ENCODE measurements around the gene SLC22A2.
"Not testable (repeated sequence)": the region's sequence is repeated elsewhere in the genome, so short reads cannot be mapped to it uniquely, and the experiment has no call there.

Gene SLC22A2

DNA sequence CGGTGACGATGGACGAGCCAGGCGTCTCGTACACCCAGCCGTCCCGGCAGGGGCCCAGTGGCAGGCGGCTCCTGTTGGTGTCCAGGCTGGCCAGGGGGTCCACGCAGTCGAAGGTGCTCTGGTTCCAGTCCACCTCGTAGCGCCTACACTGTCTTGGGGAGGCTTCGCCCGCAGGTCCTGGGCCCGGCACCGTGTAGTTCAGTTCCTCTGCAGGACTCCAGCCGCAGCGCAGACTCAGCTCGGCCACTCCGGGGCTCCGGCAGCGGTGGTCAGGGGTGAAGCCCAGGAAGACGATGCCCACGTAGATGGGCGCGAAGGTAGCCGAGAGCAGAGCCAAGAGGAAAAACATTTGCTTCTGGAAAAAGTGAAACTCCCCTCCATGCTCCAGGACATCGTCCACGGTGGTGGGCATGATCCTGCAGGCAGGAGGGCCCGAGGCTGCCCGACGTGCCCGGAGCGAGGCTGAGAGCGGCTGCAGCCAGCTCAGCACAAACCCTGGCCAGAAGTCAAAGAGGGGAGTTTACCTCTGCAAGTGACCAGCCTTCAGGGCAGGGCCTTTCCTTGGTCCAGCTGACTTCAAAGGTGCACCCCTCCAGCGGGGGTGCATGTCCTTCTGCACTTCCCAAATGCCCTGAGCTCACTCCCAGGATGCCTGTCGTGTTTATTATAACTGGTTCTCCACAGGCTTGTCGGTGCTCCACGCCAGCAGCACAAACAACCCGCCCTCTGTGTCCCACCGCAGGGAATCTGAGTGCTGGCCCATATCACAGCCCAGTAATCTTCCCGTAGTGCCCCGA is at the start of gene SLC22A2:
TSS of gene SLC22A2 (minus strand) at position 476 of the 797 bp plus-strand sequence. CDS start at position 412, 64 bp downstream.
- no peak for FAIRE-seq

DNA sequence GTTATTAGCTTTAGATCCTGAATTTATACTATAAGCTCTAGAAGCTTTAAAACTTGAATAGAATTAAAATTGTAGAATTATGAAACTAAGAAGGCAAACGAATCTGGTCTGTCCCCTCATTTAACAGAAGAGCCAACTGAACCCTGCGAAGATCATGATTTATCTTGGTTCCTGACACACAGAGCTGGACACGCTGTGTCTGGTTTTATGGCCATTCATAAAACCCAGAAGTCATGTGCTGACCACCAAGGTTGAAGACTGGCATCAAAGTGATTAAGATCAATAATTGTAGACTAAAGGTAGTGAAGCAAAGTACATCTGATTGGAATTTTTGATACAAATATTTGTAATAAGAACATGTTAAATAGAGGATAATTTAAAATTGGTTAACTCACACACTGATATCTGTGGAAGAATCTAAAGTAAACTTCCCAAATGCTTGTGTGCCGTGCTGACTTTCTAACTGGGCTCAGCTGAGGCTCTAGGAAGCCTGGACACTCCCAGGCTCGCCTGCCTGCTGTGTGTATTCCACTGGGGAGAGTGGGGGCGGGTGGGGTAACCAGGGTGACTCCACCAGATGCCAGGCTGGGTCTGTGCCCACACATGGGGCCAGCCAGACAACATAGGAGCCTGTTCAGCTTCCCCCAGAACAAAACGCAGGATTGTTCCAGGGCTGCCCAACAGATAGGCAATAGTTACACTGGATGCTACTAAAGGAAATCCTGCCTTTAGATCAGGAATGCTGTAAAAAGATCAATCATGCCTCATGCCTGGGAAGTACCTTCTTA is 47.5 kb upstream of the SLC22A2 start:
- FAIRE-seq, result no peak

DNA sequence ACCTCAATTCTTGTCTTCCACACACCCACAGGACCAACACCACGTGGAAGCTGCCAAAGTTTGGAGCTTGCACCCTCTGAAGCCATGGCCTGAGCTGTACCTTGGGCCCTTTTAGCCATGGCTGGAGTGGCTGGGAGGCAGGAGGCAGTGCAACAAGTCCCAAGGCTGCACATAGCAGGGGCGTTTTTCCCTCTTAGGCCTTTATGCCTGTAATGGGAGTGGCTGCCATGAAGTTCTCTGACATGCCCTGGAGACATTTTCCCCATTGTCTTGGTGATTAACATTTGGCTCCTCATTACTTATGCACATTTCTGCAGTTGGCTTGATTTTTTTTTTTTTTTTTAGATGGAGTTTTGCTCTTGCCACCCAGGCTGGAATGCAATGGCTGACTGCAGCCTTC is 45.2 kb upstream of the SLC22A2 start:
- no peak for FAIRE-seq

DNA sequence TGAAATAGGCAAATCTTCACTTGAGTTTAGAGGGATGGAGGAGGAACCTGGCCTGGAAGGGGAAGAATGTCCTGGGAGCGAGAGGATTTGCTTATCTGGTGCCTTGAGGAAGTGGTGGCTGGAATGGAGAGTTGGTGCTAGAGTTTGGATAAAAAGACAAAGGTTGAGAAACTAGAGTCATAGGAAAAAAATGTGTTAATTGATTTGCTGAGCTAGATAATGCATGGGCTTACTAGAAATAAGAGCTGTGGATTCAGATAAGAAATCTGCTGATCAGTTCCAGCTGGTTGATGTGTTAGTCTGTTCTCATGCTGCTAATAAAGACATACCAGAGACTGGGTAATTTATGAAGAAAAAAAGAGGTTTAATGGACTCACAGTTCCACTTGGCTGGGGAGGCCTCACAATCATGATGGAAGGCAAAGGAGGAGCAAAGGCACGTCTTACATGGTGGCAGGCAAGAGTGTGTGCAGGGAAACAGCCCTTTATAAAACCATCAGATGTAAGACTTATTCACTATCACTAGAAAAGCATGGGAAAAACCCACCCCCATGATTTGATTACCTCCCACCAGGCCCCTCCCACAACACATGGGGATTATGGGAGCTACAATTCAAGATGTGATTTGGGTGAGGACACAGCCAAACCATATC is 43.9 kb upstream of the SLC22A2 start:
- not testable (repeated sequence) for FAIRE-seq

DNA sequence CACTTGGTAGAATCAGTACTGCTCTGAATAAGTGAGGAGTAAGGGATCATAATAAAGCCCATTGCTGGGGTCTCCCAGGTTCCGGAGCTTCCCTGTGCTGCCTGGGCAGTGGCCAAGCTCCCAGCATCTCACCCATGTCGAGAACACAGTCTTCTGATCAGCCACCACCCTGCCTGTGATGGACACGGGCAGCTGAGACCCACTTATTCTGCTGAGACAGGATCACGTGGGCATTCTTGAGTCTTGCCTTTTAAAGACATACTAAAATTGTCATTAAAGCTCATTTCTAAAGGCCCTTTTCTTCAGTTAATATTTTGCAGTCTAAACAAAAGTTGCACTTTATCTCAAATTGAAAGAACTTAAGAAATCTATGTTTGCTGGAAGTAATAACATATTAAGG is 42.7 kb upstream of the SLC22A2 start:
- no peak for FAIRE-seq

DNA sequence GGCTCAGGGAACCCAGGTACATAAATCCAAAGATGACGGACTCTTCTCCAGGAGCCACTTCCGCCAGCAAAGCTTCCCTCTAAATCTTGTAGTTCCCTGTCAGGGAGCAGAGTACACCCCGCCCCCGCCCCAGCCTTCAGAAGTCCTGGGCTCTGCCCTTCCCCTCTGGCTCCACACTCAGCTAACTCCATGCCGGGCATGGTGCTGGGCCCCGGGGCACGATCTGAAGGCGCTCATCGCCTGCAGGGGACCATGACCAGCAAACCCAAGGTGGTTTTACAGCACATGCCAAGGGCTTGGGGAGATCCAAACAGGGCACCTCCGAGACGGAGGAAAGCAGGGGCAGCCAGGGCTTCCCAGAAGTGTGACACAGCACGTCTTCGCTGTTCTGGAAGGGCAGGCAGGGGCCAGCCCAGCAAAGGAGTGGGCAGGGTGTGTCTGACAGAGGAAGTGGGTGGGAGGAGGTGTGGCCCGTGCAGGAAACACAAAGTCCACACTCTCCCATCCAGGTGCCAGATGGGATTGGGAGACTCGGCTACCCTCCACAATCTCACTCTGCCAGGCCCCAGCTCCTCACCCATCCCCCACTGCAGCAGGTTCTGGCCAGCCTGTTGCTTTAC is 41.6 kb upstream of the SLC22A2 start:
- FAIRE-seq, result no peak

DNA sequence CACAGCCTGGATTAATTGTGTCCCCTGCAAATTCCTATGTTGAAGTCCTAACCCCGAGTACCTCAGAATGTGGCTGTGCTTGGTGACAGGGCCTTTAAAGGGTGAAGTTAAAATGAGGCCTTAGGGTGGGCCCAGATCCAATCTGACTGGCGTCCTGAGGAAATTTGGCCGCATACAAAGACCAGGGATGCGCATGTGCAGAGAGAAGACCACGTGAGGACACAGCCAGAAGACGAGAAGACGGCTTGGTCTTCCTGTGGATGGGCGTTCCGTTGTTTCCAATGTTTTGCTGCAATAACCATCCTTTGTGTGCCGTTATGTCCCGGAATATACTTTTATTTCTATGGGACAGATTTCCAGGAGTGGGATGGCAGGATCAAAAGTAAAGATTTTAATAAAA is 40.9 kb upstream of the SLC22A2 start:
- no peak for FAIRE-seq

DNA sequence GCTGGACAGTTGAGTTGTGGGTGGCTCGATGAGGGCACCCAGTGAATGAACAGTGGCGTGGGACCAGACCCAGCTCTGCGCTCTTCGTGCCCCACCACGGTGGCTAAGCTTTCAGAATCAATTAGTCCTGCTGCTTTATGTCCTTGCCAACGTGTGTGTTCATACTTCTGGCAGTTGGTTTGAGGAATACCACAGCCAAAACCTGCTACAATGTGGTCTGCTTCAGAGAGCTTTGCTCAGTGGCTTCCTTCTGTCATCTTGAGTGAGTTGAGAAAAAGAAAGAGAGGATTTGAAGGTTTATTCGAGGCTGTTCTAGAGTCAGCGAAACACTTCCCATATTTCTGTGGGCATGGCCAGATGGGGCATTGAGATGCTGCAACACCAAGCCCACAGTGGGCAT is 39.5 kb upstream of the SLC22A2 start:
- no peak for FAIRE-seq

DNA sequence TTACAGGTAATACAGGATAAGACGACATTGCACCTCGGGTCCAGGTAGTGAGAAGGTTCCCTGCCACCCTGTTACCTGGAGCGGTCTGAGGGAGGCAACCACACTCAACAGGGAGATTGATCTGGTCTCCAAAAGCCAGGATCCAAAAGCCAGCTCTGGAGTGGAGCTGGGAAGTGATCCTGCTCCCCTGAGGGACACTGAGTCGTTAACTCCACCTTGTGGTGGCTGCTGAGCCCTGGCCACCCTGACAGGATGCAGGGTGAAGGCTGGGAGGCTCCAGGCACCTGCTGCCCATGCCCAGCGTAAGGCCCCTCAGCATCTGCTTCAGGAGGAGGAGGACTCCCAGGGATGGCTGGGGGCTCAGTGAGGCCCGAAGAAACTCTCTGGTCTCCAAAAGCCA is 38.7 kb upstream of the SLC22A2 start:
- no peak for FAIRE-seq

DNA sequence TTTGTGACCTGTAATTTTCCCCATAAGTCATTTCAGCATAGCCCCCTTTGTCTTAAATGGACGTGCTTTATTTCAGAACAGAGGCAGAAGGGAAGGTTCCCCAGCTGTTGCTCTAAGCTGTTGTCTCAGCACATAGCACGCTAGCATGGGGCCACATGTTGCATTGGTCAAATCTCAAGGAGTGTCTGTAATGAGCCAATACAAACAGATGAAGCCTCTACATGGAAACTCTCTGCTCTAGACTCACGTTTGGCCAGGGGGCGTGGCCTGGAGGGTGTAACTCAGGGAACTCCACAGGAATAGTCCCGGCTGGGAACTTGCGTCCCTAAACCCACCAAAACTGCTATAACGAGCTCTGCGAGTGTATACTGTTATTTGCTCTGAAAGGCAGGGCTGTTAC is 35.2 kb upstream of the SLC22A2 start:
- FAIRE-seq, result no peak

DNA sequence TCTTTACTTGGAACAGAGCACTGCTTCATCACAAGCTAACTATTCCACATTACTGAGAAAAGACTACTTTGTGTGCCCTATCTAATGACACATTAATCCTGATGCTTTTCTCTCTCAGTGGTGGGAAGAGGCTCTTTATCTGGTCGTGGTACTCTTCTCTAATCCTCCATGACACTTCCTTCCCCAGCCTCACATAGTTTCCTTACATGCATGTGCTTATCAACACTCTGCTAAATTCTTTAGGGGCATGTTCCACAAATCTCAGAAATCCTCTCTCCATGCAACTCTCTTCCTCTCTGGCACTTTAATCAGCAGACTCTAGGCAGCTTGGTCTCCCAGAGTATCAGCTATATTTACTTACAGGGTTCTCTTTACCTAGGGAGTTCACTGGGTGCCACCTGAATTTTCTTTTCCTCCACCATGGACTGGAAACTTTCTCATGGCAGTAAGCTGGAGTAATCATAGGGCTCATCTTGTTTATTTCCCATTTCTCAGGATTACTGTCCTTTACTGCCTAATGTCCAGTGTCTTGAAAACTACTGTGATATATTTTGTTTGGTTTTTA is 27.0 kb upstream of the SLC22A2 start:
- FAIRE-seq, result no peak

DNA sequence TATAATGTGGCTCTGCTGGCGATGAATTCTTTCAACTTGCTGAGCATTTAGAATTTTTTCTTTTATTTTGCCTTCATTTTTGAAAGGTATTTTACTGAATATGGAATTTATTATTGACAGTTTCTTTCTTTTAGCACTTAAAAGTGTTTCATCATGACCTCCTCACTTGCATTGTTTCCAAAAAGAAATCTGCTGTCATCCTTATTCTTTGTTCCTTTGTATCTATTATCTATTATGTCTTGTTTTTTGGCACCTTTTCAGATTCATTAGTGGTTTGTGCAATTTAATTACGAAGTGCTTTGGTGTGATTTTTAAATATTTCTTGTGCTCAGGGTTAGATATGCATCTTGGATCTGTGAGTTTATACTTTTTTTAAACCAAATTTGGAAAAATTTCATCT is 26.0 kb upstream of the SLC22A2 start:
- FAIRE-seq, result no peak

DNA sequence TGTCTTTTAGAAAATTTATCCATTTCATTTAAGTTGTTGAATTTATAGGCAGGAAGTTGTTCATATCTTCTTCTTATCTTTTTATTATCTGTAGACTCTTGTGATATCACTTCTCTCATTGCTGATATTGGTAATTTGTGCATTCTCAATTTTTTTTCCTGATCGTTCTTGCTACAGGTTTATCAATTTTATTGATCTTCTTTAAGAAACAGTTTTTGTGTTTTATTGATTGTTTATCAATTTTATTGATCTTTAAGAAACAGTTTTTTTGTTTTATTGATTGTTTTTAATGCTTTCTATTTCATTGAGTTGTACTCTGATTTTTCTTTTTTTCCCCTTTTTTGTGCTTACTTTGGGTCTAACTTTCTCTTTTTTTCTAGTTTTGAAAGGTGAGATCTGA is 23.8 kb upstream of the SLC22A2 start:
- FAIRE-seq, result no peak

DNA sequence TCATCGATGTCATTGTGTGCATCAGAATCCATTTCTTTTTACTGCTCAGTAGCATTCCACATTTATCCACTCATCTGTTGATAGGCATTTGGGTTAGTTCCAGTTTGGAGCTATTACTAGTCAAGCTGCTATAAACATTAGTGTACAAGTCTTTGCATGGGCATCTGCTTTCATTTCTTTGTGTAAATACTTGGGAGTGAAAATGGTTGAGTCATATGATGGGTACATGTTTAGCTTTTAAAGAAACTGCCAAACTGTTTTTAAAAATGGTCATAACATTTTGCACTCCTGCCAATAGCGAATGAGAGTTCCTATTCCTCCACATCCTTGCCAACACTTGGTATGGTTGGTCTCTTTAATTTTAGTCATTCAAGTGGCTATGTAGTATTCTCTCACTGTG is 21.2 kb upstream of the SLC22A2 start:
- FAIRE-seq, result no peak

DNA sequence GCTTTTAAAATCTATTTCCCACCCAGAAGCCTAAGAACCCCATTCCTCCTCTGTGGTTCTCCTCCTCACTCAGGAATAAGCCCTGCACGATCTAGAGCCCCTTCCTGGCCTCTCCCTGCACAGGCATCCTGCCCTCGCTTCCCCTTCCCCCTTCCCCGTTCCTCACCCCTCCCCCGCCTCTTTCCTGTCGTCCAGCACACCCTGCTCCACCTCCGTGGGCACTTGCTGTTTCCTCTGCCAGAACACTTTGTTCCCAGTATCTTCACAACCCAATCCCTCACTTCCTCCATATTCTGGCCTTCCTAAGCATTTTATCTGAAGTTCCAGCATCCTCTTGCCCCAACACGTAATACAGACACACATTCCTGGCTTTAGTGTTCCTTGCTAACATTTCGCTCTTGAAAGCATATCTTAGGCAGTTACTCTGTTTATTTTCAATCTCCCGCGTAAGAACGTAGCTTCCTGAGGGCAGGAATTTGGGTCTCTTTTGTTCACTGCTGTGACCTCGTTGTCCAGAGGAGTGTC is 20.2 kb upstream of the SLC22A2 start:
- no peak for FAIRE-seq

DNA sequence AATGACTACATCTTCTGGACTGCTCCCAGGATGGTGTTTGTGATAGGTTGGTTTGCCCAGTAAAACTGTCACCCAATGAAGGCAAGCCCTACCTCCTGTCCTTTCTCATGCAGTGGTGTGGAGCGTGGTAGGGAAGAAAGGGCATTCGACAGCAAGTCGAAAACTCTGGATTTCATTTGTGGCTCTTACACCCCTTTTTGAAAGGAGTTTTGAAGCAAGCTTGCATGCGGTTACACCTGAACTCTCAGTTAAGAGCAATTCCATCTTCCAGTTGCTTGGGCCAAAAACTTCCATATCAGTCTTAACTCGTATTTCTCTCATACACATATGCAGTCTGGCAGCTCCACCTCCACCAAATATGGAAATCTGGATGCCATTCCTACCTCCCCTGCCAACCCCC is 19.7 kb upstream of the SLC22A2 start:
- FAIRE-seq, result no peak

DNA sequence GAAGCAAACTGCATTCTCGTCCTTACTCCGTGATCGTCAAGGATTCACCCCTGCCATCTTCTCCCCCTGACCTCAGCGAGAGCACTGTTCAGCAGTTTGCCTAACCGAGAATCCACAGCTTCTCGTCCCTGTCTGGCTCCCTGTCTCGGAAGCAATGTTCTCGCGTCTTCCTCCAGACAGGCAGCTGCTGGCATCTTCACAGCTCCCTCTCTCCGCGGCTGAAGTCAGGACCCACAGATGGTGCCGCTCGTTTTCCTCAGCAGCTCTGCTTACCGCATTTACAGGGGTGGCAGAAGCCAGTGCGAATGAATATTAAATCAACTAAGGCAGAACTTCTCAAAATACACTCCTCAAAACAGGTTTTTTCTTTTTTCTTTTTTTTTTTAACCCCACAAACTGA is 18.9 kb upstream of the SLC22A2 start:
- no peak for FAIRE-seq

DNA sequence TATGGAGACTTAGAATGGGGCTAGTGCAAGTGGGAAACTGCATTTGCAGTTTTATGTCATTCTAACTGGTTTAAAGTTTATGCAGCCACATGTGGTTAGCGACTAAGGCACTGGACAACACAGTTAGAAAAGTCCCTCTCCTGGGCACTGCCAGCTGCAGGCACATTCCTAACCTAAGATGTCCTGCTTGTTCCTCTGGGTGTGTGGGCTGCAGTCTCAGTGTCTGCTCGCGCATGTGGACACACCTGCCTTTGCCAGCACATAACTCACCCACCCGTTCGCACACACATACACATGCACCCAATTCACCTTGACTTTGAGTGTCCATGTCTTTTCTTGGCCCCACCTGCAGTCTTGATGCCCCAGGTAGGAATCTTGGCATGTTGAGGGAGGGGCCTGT is 18.5 kb upstream of the SLC22A2 start:
- FAIRE-seq, result no peak

DNA sequence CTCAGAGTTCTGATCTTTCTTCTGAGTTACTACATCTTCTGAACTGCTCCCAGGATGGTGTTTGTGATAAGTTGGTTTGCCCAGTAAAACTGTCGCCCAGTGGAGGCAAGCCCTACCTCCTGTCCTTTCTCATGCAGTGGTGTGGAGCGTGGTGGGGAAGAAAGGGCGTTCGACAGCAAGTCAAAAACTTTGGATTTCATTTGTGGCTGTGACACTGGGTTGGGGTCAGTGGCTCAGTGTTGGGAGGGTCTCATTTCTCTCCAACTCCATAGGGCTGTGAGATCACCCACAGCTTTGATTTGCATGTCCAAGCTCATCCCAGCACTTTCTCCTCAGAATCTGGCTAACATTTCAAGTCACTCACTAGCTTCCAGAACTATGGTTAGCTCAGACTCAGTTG is 17.5 kb upstream of the SLC22A2 start:
- no peak for FAIRE-seq

DNA sequence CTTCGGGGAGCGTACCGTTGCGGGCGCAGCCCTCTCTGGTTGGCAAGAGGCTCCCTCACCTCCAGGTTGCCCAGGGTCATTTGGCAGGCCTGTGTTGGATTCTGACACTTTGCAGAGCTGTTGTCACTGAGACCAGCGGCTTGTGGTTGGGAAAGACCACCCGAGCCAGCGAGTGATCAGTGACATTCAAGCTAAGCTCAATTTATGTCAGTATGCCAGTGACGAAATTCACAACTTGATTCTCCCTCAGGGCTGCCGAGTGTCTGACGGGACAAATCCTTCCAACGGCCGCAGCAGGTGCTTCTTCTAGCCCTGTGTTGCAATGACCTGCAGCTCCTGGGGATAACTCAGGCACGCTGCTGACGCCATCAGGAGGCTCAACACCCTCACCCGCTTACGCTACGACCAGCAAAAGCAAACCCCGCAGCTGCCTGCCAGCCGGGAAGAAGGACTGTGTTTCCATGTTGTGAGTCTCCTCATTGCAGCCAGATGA is 16.9 kb upstream of the SLC22A2 start:
- FAIRE-seq, result no peak

DNA sequence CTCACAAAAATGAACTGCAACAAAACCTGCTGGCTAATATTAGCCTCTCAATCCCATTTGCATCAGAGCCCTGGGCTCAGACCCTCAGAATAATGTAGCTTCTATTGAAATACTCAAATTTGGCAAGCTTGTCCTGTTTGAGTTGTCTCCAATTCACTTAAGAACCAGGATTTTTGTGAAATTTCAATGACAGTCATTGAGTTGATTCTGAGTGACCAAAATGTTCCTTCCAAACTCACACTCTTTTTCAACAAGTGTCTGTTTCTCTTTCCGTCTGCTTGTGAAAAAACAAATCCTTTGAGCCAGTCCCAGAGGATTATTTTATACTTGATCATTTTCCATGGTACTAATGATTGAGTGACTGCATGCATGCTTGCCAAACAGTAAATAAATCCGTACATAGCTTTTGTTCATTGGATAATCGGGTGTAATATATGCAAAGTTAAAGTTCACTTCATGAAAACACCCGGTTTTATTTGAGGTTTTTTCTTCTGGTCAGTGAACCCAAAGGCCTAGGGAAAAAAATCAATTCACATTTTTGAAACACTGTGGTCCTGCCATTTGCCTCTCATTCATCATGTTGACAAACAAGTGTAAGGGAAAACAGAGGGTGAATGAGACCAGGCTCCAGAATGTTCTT is 16.4 kb upstream of the SLC22A2 start:
- FAIRE-seq, result no peak

DNA sequence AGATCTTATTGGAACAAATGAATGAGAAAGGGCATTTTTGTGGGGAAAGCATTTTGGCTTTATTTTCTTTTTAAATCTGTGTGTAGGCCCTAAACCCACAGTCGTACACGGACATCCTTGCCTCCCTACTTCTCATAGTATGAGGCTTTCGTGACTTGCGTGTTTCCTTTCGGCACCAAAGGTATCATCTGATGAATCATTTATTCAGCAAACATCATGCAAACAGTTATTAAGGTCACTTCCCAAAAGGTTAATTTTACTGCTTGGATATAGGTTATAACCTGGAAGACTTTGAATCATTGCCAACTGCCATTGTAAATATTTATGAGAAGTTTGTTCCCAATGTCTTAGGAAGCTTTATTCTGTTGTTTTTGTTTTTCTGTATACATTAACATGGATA is 15.1 kb upstream of the SLC22A2 start:
- FAIRE-seq, result no peak

Measured in colon (tissue), 2 donors.